ENCODE results near the gene DAB2IP.

The DAB2IP gene

DNA sequence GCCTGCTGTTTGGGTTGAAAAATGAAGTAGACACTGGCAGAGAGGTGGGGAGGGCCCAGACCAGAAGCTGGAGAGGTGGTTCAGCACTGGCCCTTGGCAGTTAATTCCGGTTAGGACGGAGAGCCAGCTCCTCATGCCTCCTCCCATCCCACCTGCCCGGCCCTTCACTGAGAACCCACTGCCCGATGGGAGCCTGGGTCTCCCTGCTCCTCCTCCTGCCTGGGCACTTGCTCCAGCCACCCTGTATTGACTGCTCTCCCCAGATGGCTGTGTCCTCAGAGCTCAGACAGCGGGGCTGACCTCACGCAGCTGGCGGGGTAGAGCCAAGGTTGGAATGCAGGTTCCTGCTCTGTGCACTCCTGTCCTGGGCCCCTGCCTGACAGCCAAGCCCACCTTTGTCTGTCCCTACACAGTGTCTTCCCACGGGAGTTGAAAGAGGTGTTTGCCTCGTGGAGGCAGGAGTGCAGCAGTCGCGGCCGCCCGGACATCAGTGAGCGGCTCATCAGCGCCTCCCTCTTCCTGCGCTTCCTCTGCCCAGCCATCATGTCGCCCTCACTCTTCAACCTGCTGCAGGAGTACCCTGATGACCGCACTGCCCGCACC lies 114.7 kb downstream of the DAB2IP start:
- DNase-seq, result no peak

GRCh38 chr9:121767171-121767769 lies 115.8 kb downstream of the DAB2IP start:
- DNase-seq, result no peak

GRCh38 chr9:121768416-121769015 lies 117.1 kb downstream of the DAB2IP start:
- DNase-seq, result no peak

DNA sequence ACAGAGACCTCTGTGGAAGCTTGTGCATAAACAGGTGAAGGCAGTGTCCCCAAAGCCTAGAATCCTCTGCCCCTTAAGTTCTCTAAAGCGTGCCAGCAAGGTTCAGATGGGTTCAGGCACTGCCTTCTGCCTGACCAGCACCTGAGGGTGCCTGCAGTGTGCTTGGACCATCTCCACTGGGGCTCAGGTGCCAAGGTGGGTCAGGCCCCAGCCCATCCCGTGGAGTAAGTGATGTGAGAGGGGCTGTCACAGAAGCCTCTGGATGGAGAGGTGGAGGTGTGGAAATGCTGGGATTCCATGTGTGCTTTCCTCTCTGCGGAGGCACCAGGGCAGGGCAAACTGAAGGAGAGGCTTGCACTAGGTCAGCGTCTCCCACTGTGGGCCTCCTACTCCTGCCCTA lies 118.5 kb downstream of the DAB2IP start:
- no peak for DNase-seq

DNA sequence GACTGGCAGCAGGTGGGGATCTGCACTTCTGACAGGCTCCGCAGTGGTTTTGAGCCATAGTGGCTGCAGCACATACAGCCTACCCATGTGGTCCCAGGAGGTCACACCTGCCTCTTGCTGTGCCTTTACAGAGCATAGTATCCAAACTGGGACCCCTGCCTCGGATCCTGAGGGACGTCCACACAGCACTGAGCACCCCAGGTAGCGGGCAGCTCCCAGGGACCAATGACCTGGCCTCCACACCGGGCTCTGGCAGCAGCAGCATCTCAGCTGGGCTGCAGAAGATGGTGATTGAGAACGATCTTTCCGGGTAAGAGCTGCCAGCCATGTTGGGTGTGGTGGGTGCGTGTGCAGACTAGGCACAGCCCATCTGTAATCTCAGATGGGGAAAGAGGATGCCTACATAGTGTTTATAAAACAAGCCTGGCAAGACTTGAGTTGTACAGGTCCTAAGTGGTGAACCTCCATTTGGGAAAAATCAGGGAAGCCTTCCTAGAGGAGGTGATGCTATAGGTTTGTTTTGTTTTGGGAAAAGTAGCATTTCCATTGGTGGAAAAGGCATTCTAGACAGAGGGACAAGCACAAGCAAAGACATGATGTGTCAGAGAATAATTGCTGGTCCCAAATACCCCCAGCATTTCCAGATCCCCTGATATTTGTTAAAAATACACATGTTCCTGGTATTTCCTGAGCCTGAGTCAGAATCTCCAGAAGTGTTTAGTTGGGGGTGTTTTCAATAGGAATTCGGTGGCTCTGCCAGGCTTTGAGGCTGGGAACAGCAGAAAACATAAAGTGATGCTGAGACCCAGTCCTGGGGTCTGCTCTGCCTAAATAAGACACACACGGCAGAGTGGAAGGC lies 119.2 kb downstream of the DAB2IP start:
- no peak for DNase-seq

DNA sequence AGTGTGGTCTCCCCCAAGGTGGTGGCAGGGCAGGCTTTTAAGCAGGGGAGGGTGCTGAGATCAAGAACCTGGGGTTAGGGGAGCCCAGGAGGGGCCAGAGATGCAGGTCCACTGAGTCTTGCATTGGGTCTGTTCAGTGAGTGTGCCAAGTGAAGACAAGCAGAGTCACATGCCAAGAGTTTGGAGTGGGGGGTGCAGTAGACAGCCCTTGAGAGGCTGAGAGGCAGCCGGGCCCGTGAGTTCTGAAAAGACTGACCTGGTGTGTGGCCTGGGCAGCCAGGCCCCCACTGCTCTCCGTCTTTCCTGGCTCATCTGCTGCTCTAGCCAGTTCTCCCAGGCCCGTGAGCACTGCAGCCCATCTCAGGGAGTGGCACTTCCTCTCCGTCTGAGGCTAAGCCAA lies 120.0 kb downstream of the DAB2IP start:
- no peak for DNase-seq

DNA sequence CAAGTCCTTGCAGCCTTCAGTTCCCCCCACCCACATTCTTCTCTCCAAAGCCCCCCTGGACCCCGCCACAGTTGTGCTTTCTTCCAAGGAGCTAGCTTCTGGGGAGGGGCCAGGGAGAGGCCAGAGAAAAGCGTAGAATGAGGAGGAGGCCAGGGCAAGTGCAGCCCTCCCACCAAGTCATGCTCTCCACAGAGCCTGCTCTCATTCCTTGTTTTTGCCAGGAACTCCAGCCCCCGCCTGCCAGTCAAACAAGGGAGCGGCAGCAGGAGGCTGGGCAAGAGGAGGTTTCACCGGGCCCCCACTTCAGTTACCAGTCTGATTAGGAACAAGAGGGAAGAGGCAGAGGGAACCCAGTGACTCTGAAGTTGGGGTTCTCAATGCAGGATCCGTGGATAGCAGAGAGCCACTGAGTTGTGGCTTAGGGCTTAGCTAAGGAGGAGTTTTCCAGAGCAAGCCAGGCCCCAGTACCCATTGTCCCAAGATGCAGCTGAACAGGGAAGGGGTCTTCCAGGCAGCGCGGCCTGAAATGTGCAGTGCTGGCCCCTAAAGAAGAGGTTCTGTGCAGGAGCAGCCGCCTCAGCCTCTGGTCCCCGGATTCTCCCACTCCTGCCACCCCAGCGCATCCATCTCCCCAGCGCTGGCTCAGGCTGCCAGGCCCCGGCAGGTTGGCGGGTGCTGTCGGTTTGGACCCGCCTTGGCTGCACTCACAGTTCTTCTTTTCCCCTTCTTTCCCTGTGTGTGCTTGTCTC lies 120.6 kb downstream of the DAB2IP start:
- DNase-seq, result no peak

DNA sequence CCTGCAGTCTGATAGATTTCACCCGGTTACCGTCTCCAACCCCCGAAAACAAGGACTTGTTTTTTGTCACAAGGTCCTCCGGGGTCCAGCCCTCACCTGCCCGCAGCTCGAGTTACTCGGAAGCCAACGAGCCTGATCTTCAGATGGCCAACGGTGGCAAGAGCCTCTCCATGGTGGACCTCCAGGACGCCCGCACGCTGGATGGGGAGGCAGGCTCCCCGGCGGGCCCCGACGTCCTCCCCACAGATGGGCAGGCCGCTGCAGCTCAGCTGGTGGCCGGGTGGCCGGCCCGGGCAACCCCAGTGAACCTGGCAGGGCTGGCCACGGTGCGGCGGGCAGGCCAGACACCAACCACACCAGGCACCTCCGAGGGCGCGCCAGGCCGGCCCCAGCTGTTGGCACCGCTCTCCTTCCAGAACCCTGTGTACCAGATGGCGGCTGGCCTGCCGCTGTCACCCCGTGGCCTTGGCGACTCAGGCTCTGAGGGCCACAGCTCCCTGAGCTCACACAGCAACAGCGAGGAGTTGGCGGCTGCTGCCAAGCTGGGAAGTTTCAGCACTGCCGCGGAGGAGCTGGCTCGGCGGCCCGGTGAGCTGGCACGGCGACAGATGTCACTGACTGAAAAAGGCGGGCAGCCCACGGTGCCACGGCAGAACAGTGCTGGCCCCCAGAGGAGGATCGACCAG lies 121.3 kb downstream of the DAB2IP start:
- DNase-seq, result no peak

GRCh38 chr9:121773286-121773953 lies 122.0 kb downstream of the DAB2IP start:
- no peak for DNase-seq

- DNase-seq, result no peak
Measured at GRCh38 chr9:121773954-121774714, 122.7 kb downstream of the DAB2IP start.

- DNase-seq, result no peak
Measured at GRCh38 chr9:121774715-121775613, 123.5 kb downstream of the DAB2IP start.

DNA sequence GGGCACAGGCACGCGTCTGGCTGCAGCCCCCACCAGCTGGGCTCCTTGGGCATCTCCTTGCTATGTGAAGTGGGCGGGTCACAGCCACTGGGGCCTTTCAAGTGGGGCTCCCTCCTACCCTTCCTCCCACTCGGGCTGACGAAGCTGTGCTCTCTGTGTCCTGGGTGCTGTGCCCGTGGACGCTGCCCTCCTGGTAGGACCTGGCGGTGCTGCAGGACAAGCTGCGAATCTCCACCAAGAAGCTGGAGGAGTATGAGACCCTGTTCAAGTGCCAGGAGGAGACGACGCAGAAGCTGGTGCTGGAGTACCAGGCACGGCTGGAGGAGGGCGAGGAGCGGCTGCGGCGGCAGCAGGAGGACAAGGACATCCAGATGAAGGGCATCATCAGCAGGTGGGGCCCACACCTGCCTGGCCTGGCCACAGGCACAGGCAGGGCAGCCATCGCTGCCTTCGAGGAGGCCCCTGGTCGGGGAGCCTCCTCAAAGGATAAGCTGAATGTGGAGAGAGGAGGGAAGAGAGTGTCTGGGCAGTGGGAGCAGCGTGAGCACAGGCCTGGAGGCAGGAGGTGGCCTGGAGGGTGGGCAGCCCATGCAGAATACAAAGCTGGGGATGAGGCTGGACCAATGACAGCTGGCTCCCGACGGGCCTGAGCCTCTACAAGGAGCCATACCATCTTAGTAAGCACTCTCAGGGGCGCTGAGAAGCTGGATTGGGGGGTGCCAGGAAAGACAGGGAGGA lies 124.7 kb downstream of the DAB2IP start:
- DNase-seq, result no peak

DNA sequence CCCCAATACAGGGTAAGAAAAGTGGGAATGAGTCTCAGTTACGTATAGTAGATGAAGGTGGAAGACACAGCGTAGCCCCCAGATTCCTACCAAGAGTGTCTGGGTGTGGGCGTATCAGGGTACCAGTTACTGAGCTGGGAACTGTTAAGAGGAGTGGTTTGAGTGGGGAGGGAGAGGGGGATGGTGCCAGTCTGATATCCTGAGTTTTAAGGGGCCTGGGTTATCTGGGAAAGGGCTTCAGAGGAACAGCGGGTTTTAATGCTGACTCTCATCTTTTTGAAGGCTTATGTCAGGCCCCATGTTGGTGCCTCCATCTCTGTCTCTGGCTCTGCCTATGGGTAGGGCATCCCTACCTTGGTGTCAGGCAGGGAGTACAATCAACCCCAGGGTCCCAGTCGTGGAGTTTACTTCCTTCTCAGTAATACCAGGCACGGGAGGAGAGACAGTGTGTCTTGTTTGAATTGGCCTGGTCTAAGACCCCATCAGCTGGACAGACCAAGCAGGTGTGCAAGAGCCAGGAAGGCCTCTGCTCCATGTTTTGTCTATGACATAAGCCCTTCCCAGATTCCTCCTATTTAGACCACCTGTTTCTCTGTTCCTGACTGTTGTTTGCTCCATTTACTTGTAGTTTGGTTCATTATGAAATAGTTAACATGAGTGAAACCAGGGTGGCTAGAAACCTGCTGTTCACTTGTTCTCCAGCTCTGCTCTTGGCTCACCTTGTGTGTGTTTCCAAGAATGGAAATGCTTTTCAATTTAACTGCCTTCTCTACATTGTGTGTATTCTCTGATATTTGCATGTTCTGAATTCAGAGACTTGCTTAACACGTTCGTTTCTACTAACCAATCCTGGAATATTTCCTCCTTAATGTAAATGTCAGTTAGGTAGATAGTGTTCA lies 125.6 kb downstream of the DAB2IP start:
- DNase-seq, result no peak

DNA sequence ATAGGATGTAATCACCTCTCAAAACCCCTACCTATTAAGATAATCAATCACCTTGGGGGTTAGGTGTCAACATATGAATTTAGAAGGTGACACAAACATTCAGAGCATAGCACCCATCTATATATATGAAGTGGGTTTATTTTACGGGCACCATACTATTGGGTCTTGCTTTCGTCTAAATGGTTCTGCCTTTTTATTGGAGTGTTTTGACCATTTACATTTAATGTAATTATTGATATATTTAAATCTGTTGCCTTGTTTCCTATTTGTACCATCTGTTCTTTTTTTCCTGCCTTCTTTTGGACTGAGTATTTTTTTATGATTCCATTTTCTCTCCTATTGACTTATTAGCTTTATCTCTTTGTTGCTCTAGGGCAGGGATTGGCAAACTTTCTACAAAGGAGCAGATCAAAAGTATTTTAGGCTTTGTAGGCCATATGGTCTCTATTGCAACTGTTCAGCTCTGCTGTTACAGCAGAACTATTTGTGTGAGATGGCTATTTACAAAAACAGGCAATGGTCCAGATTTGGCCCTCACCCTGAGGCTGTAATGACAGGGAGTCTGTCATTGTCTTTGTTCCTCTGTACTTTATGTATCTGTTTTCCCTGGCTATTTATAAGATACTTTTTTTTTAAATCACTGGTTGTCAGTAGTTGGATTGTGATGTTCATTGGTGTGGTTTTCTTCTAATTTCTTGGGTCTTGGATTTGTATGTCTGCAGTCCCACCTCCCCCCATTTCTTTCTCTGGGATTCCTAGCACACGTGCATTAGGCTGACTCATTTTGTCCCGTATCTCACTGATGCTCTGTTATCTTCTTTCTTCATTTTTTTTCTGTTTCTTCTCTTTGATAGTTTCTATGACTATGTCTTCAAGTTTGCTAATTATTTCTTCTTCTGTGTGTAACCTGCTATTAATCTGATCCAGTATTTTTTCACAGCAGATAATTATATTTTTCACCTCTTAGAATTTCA lies 127.1 kb downstream of the DAB2IP start:
- DNase-seq, result no peak

GRCh38 chr9:121779381-121780117 lies 128.1 kb downstream of the DAB2IP start:
- no peak for DNase-seq
